ENCODE measurements around the gene WDR77.

The WDR77 gene

DNA sequence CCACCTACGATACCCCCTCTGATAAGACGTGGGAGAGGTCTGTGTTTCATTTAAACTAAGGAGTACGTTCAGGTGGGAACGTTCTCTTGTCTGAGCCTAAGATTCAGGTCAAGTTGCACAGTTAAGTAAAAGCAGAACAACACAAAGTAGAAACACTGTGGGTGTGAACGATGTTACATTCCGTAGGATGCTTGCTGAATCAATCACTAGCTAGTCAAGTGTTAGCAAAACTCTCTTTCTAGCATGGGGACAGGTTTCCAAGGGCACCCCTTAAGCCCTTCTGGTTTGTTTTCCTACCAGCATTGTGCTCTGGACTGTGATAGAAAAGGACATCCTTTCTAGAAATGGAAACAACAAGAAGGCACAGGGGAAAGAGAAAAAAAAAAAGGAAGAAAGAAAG, 38.1 kb upstream of the WDR77 start:
- TF ChIP-seq, protein P1, sequence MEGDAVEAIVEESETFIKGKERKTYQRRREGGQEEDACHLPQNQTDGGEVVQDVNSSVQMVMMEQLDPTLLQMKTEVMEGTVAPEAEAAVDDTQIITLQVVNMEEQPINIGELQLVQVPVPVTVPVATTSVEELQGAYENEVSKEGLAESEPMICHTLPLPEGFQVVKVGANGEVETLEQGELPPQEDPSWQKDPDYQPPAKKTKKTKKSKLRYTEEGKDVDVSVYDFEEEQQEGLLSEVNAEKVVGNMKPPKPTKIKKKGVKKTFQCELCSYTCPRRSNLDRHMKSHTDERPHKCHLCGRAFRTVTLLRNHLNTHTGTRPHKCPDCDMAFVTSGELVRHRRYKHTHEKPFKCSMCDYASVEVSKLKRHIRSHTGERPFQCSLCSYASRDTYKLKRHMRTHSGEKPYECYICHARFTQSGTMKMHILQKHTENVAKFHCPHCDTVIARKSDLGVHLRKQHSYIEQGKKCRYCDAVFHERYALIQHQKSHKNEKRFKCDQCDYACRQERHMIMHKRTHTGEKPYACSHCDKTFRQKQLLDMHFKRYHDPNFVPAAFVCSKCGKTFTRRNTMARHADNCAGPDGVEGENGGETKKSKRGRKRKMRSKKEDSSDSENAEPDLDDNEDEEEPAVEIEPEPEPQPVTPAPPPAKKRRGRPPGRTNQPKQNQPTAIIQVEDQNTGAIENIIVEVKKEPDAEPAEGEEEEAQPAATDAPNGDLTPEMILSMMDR (IDR thresholded peaks at IDR 0.05; ENCODE audit: low read depth, low read length), result no peak
- no peak for DNase-seq (ENCODE audit: extremely low read depth, low read depth)

DNA sequence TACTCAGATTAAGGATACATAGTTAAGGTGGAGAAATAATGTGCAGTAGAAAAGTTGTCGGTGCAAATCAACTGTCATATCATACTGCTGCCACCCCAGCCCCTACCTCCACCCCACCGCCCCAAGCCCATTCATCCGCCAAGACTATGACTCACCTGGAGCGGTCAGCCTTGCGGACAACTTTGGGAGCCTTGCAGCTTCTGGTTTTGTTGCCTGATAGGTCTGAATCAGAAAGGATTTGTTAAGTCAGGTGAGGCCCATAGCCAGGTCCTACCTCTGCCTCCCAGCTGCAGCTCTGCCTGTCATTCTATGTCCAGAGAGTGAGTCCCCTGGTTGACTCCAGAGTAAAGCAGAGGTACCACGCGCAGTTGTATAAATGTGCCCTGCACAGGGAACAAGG, 37.4 kb upstream of the WDR77 start:
- TF ChIP-seq, protein P1 (IDR thresholded peaks at IDR 0.05; ENCODE audit: low read depth, low read length), result no peak
- DNase-seq (ENCODE audit: extremely low read depth, low read depth), result no peak

DNA sequence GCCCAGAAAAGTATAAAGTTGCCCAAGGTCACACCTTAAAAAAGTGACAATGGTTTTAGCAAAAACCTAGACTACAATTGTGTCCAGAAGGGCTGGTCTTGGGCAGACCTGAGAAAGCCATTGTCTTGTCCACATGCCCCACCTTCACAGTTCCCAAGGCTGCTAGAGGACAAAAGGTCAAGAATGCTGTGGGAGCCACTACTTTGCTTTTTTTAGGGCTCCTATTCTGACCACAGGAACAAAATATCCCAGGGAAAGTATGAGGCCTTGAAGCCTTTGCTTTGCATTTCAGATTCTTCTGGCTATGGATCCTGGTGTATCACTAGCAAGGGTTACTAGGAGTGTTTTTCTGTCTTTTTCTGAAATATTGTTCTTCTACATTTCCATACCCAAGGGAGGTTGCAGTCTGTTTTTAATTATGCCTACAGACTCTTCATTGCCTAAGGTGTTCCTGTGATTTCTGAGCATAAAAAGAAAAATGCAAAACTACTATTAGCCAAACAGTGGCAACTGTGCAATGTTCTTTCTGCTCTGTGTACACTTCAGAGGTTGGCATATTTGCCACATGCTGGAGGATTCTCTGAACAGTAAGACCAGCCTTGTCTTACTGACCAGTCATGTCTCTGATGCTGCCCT, 35.5 kb upstream of the WDR77 start:
- TF ChIP-seq, protein P1 (IDR thresholded peaks at IDR 0.05; ENCODE audit: low read depth, low read length), result no peak
- DNase-seq (ENCODE audit: extremely low read depth, low read depth), result no peak

DNA sequence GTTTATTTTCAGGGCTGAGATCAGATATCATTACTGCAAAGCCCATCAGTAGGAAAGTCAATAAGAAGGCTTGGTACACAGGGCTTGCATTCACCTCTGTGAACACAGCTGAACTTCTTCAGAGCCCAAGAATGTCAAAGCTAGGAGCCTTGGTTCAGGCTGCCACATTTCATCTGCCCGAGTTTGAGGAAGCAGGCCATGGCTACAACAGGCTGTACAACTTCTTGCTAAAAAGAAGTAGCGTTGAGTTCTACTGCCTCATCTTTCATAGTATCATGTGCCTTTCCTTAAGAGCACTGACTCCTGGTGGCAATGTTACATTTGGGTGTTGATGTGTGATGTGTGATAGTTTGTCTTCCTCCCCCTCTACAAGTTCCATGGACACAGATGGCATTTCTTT, 34.8 kb upstream of the WDR77 start:
- DNase-seq (ENCODE audit: extremely low read depth, low read depth), result no peak
- TF ChIP-seq, protein P1 (IDR thresholded peaks at IDR 0.05; ENCODE audit: low read depth, low read length), result no peak

DNA sequence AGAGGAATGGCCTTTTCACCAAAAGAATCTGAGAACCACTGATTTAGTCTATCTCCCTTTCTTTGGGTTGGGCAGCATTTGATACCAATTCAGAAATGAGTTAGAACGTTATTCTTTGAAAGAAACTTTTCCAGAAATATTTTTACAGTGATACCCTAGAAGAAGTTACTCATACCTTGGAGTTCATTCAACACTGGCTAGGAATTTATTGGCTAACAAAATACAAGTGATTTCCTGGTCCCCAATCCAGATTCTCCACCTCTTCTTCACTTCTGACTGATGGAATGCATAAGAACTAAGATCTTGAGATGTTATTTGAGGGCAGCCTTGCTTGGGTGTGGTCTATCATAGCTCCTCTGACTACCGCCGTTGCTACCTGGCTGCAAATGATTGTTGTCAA, 34.1 kb upstream of the WDR77 start:
- TF ChIP-seq, protein P1 (IDR thresholded peaks at IDR 0.05; ENCODE audit: low read depth, low read length), result no peak
- no peak for DNase-seq (ENCODE audit: extremely low read depth, low read depth)

DNA sequence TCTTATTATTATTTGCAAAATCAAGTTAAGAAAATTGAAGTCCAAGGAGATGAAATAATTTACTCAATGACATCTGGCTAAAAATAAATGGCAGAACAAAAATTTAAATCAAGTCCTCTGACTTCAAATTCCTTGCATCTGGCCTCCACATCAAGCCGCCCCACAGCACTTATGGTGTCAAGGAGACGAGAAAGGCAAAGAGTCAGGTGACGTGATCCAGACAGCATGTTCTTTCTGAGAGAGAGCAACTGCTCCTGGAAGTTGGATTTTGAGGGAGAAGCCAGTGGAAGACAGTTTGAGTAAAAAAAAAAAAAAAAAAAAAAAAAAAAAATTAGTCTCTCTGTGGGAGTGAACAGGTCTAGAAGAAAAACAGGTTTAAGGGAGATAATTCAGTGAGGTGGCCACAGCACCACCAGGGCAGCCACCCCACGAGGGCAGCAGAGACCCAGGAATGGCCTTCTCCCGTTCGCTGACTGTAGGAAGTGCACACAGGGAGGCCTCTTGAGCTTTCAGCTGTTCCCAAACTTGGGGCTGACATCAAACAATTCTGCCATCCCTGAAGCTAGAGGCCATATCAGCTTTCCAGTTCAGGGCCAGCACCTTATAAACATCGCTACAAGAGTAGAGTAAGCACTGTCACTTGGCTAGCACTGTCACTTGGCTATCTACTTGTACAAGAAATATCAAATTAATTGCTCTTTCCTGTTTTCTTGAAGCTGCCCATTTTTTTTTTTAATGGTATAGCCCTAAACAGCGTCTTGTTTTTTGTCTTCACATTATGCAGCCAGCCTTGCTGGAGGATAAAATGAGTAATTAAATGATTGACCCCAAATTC, 32.5 kb upstream of the WDR77 start:
- DNase-seq (ENCODE audit: extremely low read depth, low read depth), result peak; percentile 36
- TF ChIP-seq, protein P1 (IDR thresholded peaks at IDR 0.05; ENCODE audit: low read depth, low read length), result peak; percentile 88

DNA sequence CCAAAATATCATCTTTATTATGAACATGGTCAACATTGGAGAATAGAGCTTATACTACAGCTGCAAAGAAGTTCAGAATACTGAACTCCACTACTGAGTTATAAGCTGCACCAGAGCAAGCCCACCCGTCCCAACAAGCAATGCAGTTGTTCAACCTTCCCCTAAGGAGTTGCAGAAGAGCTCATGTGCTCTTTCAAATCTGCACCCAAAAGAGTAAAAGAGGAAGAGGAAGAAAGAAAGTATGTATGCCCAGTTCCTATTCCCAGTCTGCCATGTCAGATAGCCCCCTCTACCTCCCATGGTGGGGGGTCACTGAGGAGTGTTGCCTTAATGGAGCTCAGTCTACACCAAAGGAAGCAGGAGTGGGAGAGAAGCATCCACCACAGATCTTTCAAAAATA, 31.6 kb upstream of the WDR77 start:
- TF ChIP-seq, protein P1 (IDR thresholded peaks at IDR 0.05; ENCODE audit: low read depth, low read length), result no peak
- no peak for DNase-seq (ENCODE audit: extremely low read depth, low read depth)
